NCI-H82 (cell line): ENCODE results near the gene TTC16.

Experiments
- DNase-seq: peaks from one replicate; lab custom pipeline; 2025; lab: John Stamatoyannopoulos, UW

The TTC16 gene

DNA sequence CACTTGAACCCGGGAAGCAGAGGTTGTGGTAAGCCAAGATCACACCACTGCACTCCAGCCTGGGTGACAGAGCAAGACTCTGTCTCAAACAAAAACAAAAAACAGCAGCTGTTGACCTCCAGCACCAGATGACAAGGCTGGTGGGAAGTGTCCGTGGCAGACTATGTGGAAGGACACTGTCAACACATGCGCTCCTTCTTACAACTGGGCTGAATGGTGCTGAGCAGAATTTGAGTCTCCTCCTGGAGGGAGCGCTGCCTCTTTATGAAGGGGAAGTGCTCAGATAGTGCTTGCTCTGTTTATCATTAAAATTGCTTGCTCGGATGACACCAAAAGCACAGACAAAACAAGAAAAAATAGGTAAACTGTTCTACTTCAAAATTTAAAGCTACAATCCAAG, 18.3 kb upstream of the TTC16 start:
- DNase-seq: no peak

DNA sequence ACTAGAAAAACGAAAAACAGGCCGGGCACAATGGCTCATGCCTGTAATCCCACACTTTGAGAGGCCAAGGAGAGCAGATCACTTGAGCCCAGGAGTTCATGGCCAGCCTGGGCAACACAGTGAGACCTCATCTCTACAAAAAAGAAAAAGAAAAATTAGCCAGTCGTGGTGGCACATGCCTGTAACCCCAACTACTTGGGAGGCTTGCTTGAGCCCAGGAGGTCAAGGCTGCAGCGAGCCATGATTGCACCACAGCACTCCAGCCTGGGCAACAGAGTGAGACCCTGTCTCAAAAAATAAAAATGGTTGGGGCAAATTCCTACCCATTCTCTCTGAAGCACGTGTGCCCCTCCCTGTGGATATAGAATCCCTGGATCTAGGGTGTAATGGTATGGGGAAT, 17.5 kb upstream of the TTC16 start:
- no peak for DNase-seq

DNA sequence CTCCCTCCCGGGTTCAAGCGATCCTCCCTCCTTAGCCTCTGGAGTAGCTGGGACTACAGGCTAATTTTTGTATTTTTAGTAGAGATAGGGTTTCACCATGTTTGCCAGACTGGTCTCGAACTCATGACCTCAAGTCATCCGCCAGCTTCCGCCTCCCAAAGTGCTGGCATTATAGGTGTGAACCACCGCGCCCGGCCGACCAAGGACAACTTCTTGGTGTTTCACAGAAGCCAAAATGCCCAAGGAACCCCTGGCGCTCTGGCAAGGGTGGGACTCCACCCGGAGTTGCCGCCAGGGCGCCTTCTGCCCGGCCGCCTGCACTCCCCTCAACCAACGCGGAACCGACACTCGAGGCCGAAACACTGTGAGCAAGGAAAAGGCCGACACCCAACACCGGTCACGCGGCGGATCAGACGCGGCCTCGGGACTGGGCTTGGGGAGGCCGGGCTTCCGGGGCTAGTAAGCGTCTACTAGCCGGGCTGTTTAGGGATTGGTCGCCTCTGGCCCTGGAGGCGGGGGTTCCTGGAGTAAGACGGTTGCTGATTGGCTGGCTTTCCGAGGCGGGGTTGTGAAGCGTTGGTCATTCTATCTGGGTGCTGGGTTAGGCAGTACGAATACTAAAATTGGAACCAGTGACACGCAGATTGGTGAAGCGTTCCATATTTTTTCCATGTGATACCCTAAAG, 16.8 kb upstream of the TTC16 start:
- peak; percentile 21 for DNase-seq

DNA sequence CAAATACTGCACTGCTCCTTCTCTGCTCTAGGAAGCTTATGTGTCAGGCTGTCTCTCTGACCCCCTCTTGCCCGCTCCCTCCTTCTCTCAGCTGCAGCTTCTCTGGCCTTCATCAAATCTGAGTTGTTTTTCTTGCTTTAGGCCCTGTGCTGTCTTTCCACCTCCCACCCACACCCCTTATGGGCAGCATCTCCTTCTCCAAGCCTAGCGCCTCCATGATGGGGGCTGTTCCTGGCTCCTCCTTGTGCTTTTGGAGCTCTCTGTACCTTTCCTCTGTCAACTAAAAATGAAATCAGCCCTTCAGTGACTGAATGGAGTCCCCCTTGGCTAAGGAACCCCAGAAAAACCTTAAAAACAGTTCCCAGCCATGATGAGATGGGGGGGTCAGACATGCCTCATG, 15.7 kb upstream of the TTC16 start:
- no peak for DNase-seq

DNA sequence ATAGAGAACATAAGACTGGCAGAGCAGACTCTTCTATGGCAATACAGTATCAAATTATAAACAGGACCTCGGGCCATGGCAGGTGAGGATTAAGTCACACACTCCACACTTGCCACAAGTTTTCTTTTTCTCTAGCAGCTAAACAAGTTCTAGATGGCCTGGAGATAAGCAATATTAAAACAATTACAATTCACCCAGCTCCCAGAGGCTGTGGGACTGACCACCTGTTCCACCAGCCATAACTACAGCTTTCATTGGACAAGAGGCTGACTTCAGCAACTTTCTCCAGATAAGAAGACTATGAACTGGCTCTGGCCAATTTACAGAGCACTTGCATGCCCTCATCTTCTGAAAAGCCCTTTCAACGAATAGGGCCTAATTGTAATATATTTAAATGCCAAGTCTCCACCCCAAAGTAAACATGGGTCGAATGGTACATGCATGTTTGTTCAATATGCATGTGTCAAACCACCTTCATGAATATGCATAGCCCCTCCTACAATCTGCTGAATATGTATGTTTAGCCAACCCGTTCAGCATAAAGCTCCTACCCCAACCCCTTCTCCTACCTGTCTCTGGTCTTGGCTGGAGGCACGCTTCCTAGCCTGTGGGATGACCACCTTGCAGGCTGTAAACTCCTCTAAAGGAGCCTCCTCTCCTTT, 15.2 kb upstream of the TTC16 start:
- no peak for DNase-seq

DNA sequence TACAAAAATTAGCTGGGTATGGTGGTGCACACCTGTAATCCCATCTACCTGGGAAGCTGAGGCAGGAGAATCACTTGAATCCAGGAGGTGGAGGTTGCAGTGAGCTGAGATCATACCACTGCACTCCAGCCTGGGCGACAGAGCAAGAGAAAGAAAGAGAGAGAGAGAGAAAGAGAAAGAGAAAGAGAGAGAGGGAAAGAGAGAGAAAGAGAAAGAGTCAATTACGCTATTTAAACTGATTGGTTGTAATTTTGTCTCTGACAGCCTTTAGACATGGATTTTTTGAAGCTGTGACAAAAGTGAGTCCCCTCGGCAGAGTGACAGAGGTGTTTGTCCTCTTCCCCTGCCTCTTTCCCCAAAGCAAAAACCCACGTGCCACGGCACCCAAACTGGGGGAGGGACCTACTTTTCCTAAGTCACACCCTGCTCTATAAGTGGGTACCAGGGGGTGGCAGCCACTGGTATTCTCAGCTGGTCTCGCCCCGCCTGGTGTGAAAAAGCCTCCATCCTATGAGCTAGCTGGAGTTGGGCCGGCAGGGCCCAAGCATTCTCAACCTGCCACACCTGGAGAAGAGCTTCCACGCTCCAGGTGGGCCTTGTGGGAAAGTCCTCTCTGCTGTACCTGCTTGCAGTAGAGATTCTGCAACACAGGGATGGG, 12.5 kb upstream of the TTC16 start:
- no peak for DNase-seq

DNA sequence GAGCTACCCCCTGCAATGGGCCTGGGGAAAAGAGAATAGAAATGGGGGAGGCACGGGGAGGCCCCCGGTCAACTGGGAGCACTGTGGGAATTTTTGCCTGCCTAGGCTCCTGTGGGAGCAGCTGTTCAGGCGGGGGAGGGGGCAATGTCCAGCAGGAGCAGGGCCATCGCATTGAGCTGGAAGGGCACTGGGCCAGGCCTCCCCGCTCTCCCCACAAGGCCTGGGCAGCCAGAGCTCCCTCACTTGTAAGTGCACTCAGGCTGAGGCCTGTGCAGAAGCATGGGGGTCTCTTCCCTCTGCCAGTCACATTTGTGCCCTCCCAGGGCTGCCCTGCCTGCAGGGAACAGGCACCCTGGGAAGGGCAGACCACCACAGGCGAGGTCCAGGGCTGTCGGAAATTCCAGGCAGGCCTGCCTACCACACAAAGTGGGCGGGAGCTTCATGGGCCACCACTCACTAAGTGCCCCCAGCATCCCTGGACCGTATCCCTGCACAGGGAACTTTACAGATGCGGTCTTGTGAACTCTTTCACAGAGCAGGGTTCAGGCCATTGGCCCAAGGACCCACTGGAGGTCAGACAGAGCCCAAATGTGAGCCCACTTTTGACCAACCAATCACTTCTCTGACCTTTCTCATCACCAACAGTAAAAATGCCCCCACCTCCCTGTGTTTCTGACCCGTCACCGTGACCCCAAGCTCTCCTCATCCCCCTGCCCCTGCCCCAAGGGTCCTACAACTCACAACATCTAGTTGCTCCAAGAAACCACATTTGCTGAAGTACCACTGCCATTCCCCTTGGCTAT, 10.1 kb upstream of the TTC16 start:
- no peak for DNase-seq

DNA sequence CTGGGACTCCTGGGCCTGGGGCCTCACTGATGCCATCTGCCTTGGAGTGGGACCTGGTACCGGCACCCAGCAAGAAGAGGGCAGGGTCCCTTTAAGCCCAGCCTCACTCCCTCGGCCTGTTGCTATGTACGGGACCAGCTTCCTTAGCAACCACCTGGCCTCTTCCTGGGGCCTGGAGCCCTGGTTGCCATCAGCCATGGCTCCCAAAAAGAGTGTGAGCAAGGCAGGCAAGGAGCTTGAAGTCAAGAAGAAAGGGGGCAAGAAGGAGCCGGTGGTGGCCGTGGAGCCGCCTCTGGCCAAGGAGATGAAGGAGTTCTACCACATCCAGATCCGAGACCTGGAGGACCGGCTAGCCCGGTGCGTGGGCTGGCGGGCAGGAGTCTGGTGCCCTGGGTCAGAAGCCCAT, 9.0 kb upstream of the TTC16 start, which contains the start of gene CFAP157:
Gene CFAP157, plus strand, starts transcription at position 153 of the 406 bp plus-strand sequence. Its CDS starts 44 bp downstream, at position 197.
- peak; percentile 24 for DNase-seq

DNA sequence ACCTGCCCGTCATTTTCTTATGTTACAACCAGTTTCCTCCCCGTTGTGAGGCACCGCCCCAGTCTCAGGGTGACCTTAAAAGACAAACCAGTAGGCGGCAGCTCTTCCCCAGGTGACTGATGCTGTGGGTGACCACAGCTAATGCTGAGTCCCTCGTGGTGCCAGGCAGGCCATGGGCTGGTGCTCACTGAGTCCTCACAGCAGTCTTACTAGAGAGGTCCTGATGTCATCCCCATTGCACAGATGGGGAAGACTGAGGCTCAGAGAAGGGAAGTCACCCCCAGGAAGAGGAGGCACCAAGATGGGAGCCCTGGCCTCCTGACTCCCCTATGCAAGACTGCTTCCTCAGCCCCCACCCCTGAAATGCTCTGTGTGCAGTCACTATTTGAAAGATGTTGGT, 8.1 kb upstream of the TTC16 start:
- no peak for DNase-seq

DNA sequence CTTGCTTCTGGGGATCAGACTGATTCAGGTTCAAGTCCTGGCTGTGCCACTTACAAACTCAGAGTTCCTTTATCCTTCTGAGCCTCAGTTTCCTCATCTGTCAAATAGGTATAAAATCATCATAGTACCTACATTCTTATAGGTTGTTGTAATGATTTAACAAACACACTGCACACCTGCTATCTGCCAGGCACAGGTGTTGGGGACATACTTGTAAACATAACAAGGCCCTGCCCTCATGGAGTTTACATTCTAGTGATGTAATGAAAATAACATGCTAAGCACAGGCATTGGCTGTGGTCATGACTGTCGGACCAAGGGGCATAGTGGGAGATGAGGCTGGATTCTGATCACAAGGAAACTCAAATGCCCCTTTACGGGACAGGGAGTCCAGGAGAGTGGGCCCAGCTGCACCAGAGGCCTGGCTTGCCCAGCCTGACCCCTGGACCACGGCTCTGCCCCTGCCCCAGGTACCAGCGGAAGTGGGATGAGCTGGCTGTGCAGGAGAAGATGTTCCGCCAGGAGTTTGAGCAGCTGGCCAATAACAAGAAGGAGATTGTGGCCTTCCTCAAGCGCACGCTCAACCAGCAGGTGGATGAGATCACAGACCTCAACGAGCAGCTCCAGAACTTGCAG, 6.8 kb upstream of the TTC16 start:
- DNase-seq: no peak

DNA sequence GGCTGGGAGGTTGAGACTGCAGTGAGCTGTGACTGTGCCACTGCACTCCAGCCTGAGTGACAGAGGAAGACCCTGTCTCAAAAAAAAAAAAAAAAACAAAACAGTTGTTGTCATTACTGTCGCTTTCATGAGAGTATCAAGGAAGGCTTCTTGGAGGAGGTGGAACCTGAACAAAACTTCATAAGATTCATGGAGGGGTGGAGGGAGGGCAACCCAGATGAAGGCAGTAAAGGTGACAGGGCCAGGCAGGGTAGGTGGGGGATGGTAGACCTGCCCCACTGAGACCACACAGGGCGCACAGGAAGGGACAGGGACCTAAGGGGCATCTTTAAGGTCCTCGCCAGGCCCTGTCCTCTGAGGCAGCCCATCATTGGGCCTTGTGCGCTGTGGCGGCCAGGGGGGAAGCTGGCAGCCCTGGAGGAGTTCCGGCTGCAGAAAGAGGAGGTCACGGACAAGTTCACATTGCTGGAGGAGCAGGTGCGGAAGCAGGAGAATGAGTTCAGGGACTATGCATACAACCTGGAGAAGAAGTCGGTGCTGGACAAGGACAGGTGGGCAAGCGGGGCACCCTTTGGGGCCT, 5.6 kb upstream of the TTC16 start:
- no peak for DNase-seq

DNA sequence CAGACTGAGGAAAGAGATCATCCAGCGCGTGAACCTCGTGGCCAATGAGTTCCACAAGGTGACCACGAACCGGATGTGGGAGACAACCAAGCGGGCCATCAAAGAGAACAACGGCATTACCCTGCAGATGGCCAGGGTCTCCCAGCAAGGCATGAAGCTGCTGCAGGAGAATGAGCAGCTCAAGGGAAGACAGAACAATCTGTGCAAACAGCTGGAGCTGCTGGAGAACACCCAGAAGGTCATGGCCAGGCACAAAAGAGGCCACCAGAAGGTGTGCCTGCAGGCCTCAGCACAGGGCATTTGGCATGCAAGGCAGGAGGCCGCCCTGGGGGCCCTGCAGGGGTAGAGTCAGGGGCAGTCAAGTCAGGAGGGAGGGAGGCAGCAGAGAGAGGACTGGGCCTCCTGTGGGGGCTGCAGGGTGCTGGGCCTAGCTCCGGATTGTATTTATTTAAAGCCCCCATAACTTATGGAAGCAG, 4.6 kb upstream of the TTC16 start:
- DNase-seq: no peak

DNA sequence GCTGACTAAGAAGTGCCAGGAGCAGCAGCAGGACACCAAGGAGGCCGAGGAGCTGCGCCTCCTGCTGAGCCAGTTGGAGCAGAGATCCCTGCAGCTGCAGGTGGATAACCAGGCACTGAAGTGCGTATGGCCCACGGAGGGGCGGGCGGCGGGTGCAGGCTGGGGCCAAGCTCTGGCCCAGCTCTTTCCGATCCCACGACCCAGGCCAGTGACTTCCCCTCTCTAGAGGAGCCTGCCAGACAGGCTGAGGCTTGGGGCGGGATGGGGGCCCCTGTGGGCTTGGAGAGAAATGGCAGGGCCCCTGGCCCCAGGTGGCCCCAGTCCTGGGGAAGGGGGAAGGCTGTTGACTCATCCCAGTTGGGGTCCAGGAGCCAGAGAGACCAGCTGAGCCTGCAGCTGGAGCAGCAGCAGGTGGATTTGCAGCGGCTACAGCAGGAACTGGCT, 4.0 kb upstream of the TTC16 start:
- no peak for DNase-seq

DNA sequence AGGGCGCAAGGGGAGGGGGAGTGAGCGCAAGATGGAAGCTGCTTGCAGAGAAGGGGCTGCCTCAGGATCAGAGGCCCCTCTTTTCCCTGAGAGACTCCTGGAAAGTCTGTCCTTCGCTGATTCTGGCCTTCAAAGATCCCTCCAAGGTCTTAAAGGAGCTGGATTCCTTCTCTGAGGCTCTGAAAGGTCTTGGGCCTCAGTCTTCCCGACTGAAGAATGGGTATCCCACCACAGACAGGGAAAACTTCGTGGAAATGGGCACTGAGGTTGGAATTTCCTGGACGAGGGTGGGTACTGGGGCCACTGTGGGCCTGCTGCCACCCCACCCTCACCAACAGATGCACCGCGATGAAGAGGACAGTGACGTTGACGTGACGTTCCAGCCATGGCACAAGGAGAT, 3.5 kb upstream of the TTC16 start:
- no peak for DNase-seq

DNA sequence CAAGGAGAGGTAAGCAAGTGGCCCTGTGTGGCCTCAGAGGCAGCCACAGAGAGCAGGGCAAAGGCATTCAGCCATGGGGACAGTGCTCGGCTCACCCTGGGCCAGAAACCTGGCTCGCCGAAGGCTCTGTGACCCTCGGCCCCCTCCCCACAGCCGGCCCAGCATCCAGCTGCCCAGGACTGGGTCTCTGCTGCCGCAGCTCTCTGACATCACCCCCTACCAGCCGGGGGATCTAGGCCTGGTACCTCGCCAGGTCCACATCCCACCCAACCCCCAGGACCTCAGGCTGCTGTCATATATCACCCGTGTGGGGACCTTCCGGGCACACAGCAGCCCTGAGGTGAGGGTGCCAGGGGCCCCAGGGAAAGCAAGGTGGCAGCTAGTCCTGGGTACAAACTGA, 3.0 kb upstream of the TTC16 start:
- DNase-seq: no peak

DNA sequence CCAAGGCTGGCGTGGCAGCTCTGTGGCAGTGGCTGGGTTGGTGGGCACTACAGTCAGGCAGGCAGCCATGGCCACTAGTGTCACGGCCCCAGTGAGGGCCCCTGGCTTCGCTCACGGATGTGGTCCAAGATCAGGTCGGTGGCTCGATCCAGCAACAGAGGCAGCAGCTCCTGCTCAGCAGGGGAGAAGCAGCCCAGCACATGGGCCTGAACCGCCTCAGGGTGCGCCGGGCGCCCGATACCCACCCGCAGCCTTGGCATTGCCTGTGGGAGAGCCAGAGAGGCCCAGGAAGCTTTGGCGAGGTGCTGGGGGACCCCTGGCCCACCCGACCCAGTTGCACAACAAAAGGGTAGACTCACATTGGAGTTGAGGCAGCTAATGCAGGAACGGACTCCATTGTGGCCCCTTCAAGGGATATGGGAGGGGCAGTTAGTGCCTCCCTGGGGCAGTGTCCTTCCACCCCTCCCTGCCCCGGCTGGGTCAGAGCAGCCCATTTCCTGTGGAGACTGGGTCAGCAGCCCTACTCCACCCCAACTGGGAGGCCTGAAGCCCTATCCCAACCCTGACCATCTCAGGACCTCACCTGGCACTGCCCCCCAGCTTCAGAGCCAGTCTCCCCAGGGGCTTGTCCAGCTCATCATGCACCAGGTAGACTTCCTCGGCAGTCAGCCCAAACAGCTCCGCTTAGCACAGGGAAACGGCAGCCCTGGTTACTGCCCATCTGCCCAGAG, 1.7 kb upstream of the TTC16 start:
- DNase-seq: no peak

DNA sequence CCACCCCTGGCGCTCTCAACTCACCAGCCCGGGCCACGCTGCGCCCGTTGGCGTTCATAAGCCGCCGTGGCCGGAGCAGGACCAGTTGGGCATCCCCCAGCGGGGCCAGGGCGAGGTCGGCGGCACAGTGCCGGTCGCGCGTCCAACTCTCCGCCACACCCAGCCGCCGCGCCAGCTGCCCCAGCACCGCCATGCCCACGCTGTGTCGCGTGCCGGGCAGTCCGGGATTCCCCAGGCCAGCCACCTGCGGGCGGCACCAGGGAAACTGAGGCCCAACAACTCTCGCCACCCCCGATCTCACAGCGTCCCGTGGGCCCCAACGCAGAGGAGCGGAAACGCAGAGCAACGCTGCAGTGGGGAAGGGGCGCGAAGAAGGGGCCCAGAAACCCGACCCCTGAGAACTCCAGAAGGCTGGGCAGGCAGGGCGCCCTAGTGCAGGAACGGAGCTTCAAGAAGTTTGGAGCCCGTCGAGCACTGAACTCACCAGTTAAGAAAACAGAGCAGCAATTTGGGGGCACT, 869 bp upstream of the TTC16 start:
- DNase-seq: no peak

DNA sequence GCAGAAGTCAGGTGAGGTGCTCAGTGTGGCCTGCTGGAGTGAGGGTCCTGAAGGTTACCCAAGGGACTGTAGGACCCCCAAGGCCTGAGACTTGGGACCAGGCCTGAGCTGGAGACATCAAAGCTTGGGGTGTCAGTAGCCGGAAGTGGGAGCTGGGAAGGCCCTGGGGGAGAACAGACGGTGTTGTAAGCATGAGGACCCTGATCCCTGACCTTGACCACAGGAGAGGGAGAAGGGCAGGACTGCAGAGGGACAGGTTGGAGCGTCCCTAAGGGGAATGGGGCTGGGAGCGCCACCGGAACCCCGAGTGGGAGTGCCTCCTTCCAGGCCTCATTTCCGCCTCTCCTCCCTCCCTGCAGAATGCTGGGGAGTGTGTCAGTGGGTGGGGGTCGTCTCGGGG, 533 bp downstream of the TTC16 start:
- no peak for DNase-seq

DNA sequence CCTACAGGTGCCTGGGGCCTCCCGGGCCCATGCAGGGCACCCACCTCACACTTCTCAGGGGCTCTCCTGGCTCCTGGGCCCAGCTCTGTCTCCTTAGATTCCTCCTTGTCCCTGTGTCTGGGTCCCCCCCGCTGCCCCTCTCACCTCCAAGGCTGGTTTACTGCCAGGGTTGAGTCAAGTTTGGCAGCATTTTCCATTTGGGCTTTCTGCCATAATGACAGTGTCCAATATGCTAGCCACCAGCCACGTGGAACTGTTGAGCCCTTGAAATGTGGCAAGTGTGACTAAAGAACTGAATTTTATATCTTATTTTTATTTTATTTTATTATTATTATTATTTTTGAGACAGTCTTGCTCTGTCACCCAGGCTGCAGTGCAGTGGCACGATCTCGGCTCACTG, 1.9 kb downstream of the TTC16 start:
- no peak for DNase-seq

DNA sequence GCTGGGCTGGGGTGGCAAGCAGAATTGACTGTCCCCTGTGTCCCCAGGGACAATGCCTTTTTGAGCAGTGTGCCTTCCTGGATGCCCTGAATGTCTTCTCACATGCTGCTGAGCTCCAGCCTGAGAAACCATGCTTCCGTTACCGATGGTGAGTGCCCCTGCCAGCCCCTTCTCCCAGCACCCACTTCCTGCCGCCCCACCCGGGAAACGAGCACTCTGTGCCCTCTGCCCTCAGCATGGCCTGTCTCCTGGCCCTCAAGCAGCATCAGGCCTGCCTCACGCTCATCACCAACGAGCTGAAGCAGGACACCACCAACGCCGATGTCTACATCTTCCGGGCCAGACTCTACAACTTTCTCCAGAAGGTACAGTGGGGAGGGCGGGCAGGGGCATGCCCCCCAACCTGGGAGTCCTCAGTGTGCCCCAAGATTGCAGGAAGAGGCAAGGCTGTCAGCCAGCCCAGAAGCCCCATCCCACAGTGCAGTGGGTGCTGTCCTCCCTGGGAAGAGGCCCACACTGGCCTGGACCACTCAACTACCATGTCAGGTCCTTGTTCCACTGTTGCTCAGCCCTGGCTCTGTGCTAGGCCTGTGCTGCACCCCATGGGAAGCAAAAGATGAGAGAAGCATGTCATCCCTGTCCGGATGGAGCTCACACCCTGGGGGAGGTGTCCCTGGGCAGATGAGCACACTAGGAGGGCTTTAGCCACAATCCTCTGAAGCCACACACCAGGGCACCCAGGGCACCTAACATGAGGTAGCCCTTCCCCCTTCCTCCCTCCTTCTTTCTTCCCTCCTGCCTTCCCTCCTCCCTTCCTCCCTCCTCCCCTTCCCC, 4.4 kb downstream of the TTC16 start:
- peak; percentile 23 for DNase-seq
